Sigmoid colon (tissue), 4 donors: Measurements from ENCODE around the gene FAM117A.

Experiments
- CTCF ChIP-seq, 4 experiments: fragments of 450-650 bp in 3 of 4; fragments of 200-600 bp in 1 of 4; IDR thresholded peaks; one replicate each; pipeline ENCODE4 v1.5.1; 2016 to 2019; ENCODE audit warnings: antibody characterized with exemption in 4 of 4, mild to moderate bottlenecking in 3 of 4, moderate library complexity in 2 of 4
- POLR2A ChIP-seq, 2 donors: fragments of 450-650 bp; IDR thresholded peaks; one replicate each; pipeline ENCODE4 v1.6.1; 2016; ENCODE audit warnings: antibody characterized with exemption in 2 of 2, mild to moderate bottlenecking in 2 of 2, moderate library complexity in 2 of 2
- POLR2AphosphoS5 ChIP-seq, 4 donors: sonication (generic); formaldehyde crosslinking; IDR thresholded peaks; one replicate each; pipeline ENCODE4 v1.6.1; 2017; ENCODE audit warnings: antibody characterized with exemption in 4 of 4

DNA sequence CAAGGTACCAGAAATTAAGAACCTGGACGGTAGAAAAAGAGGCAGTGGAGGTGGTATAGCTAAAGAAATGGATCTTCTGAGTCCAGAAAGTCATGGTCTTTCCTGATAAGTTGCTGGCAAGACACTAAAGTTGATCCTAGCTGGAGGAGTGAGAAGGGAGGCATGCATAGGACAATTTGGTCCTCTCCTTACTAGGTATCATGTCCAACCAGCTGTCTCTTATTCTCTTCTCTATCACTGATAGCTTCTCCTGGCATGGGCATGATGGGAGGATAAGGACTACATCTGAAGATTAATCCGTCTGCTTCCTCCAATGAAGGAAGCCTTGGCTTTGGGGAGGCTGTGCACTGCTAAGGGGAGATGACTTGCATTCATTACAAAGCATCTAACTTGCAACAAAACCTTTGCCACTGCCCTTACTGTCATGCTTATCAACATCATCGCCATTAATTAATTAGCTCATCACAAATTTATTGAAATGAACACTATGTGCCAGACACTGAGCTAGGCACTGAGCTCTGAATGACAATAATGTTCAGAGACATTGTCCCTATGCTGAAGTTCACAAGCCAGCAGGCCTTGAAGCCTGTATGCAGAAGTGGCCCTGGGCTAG lies 3.1 kb upstream of the FAM117A start:
- TF ChIP-seq POLR2AphosphoS5 (IDR thresholded peaks at IDR 0.05) (no peak), CTCF (IDR thresholded peaks at IDR 0.05) (no peak), POLR2A (IDR thresholded peaks at IDR 0.05) (no peak)
